Thyroid gland (tissue), 4 donors: ENCODE data around the gene BAD. TPM values are rescaled to one million over a fixed set of nuclear protein-coding genes. Genes with fewer than 3 reads are reported as not detected.

ENCODE experiments used
- DNase-seq, 2 donors: peaks; one replicate each; pipeline ENCODE4 v3.0.0-alpha.2; 2019
- H3K27ac ChIP-seq, 3 donors: fragments of 200-600 bp; sonication (generic); 1 replicate in 2 of 3; 2 replicates in 1 of 3; pipeline ENCODE4 v1.5.1; 2016 to 2019; ENCODE audit warnings: mild to moderate bottlenecking in 1 of 3, moderate library complexity in 1 of 3
- H3K27me3 ChIP-seq: fragments of 200-600 bp; sonication (generic); one replicate; pipeline ENCODE4 v1.5.1; 2019
- H3K36me3 ChIP-seq, 2 donors: fragments of 200-600 bp; sonication (generic); one replicate each; pipeline ENCODE4 v1.5.1; 2016 to 2019
- H3K4me1 ChIP-seq, 2 donors: fragments of 200-600 bp; sonication (generic); one replicate each; pipeline ENCODE4 v1.5.1; 2017 to 2019
- H3K4me3 ChIP-seq, 3 donors: fragments of 200-600 bp; sonication (generic); replicated peaks in 1 of 3; 1 replicate in 2 of 3; 2 replicates in 1 of 3; pipeline ENCODE4 v1.5.1; 2016; ENCODE audit warnings: mild to moderate bottlenecking in 1 of 3
- H3K9me3 ChIP-seq: fragments of 200-600 bp; sonication (generic); one replicate; pipeline ENCODE4 v1.5.1; 2017
- CTCF ChIP-seq, 6 experiments: fragments of 200-600 bp in 3 of 6; fragments of 450-650 bp in 3 of 6; sonication (generic) in 3 of 6; IDR thresholded peaks; one replicate each; pipeline ENCODE4 v1.5.1; 2016 to 2019; ENCODE audit warnings: antibody characterized with exemption in 6 of 6, mild to moderate bottlenecking in 2 of 6, inconsistent platforms in 1 of 6, moderate library complexity in 1 of 6
- POLR2A ChIP-seq, 2 donors: fragments of 450-650 bp; IDR thresholded peaks; one replicate each; pipeline ENCODE4 v1.6.1; 2017; ENCODE audit warnings: antibody characterized with exemption in 2 of 2, mild to moderate bottlenecking in 2 of 2, moderate library complexity in 1 of 2
- WGBS, 2 donors: methylation state at CpG; one replicate each; pipeline ENCODE4 v1.1.5; 2017; 5-methylcytosine and 5-hydroxymethylcytosine counted together
- intact Hi-C: fragments of 100-400 bp; cut with DNase I; formaldehyde crosslinking; loops from one replicate; pipeline ENCODE4 v1.15.1; 2023
- total RNA-seq, 4 donors: library from RNA; depleted of rRNA; stranded (reverse); fragments of >200 nt; gene quantifications; one replicate each; pipeline ENCODE4 v1.2.3, GENCODE V29; 2016

The BAD gene
- 100 to 1,000 TPM in 3 of 4 donors, 10 to 100 TPM in 1; 79.0 to 239 (median 148) TPM for total RNA-seq

GRCh38 chr11:64284048-64284961, at the start of gene BAD:
TSS of gene BAD (minus strand) at chr11:64284665. CDS start at chr11:64284368, 297 bp downstream.
- Histone ChIP-seq H3K4me1 (peaks cover 9 to 23% of the 10 kb centered on the region in 2 donors), H3K9me3 (no peaks in the 10 kb centered on the region), H3K4me3 (peak within 1 kb of the TSS; percentile 81 to 91 (median 88)), H3K27ac (peak within 1 kb of the TSS; percentile 83 to 91 (median 90)), H3K27me3 (no peaks in the 10 kb centered on the region), H3K36me3 (no peaks in the 10 kb centered on the region)
- TF ChIP-seq CTCF (IDR thresholded peaks at IDR 0.05) (no peak), POLR2A (IDR thresholded peaks at IDR 0.05) (peak in 1 of 2 donors; percentile 79)
- 4 to 34% methylated on average over 2 to 24 of the region's 44 CpGs for WGBS, 2 donors
- peak; percentile 95 to 96 for DNase-seq
- intact Hi-C loops: no loop called here

- WGBS, 2 donors: 92 to 93% methylated on average over 8 of the region's 8 CpGs
- H3K27me3 ChIP-seq: no peaks in the 10 kb centered on the region
- no peaks in the 10 kb centered on the region for H3K9me3 ChIP-seq
- no peaks in the 10 kb centered on the region for H3K36me3 ChIP-seq
- TF ChIP-seq POLR2A (IDR thresholded peaks at IDR 0.05) (no peak), CTCF (IDR thresholded peaks at IDR 0.05) (no peak)
- H3K27ac ChIP-seq: no peak overlapping the region
- peaks cover 17 to 26% of the 10 kb centered on the region in 2 donors for H3K4me1 ChIP-seq
- H3K4me3 ChIP-seq: no peak overlapping the region
- intact Hi-C loops: no loop called here
- no peak for DNase-seq
Measured at GRCh38 chr11:64333556-64333955, 49.1 kb upstream of the BAD start.

- peak; percentile 98 to 99 for DNase-seq
- 14 to 21% methylated on average over 16 to 20 of the region's 20 CpGs for WGBS, 2 donors
- TF ChIP-seq CTCF (IDR thresholded peaks at IDR 0.05) (peak; percentile 15 to 80 (median 60)), POLR2A (IDR thresholded peaks at IDR 0.05) (no peak)
- Histone ChIP-seq H3K9me3 (no peaks in the 10 kb centered on the region), H3K27me3 (no peaks in the 10 kb centered on the region), H3K4me3 (no peak overlapping the region), H3K4me1 (peaks cover 17 to 24% of the 10 kb centered on the region in 2 donors), H3K36me3 (no peaks in the 10 kb centered on the region), H3K27ac (peak overlapping the region; percentile 79 to 89 (median 83))
- intact Hi-C loops: no loop called here
Measured at GRCh38 chr11:64331569-64332371, 47.3 kb upstream of the BAD start.

GRCh38 chr11:64330888-64331287, 46.4 kb upstream of the BAD start:
- H3K27ac ChIP-seq: peak overlapping the region in 2 of 3 donors; percentile 83 to 89
- no peaks in the 10 kb centered on the region for H3K36me3 ChIP-seq
- no peak overlapping the region for H3K4me3 ChIP-seq
- peaks cover 17 to 24% of the 10 kb centered on the region in 2 donors for H3K4me1 ChIP-seq
- no peaks in the 10 kb centered on the region for H3K9me3 ChIP-seq
- TF ChIP-seq CTCF (IDR thresholded peaks at IDR 0.05) (no peak), POLR2A (IDR thresholded peaks at IDR 0.05) (no peak)
- intact Hi-C loops: no loop called here
- WGBS, 2 donors: 77 to 87% methylated on average over 8 to 11 of the region's 11 CpGs
- no peak for DNase-seq
- H3K27me3 ChIP-seq: no peaks in the 10 kb centered on the region
